ENCODE results near the gene OR6C70. TPM values are rescaled to one million over a fixed set of nuclear protein-coding genes. Genes with fewer than 3 reads are reported as not detected.

OR6C70 gene
- total RNA-seq, 1 experiment from 2014 or later: not detected

DNA sequence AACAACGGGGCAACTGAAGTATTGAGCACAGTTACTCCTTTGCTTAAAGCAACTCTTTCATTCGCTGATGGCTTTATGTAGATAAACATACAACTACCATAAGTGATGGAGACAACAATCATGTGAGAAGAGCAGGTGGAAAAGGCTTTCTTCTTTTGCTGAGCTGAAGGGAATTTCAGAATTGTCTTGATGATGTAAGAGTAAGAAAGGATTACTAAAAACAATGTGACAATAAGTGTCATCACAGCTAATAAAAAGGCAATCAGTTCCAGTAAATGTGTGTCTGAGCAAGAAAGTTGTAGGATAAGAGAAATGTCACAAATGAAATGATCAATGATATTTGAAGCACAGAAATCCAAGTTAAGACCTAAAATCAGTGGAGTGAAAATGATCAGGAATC lies 647 bp downstream of the OR6C70 start (continued):
- TF ChIP-seq RELA (CRISPR knock-in tag; IDR thresholded peaks at IDR 0.05; ENCODE audit: borderline replicate concordance) (no peak), AFF4 (CRISPR knock-in tag; IDR thresholded peaks at IDR 0.05; ENCODE audit: borderline replicate concordance) (no peak), ELF4 (CRISPR knock-in tag; IDR thresholded peaks at IDR 0.05; ENCODE audit: low read depth) (no peak), MYBL2 (CRISPR knock-in tag; IDR thresholded peaks at IDR 0.05) (no peak)
- TF ChIP-seq, protein P1, sequence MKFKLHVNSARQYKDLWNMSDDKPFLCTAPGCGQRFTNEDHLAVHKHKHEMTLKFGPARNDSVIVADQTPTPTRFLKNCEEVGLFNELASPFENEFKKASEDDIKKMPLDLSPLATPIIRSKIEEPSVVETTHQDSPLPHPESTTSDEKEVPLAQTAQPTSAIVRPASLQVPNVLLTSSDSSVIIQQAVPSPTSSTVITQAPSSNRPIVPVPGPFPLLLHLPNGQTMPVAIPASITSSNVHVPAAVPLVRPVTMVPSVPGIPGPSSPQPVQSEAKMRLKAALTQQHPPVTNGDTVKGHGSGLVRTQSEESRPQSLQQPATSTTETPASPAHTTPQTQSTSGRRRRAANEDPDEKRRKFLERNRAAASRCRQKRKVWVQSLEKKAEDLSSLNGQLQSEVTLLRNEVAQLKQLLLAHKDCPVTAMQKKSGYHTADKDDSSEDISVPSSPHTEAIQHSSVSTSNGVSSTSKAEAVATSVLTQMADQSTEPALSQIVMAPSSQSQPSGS (CRISPR knock-in tag; IDR thresholded peaks at IDR 0.05; ENCODE audit: borderline replicate concordance, low read depth): no peak
- TF ChIP-seq, protein P2, sequence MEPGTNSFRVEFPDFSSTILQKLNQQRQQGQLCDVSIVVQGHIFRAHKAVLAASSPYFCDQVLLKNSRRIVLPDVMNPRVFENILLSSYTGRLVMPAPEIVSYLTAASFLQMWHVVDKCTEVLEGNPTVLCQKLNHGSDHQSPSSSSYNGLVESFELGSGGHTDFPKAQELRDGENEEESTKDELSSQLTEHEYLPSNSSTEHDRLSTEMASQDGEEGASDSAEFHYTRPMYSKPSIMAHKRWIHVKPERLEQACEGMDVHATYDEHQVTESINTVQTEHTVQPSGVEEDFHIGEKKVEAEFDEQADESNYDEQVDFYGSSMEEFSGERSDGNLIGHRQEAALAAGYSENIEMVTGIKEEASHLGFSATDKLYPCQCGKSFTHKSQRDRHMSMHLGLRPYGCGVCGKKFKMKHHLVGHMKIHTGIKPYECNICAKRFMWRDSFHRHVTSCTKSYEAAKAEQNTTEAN (CRISPR knock-in tag; IDR thresholded peaks at IDR 0.05): no peak
- TF ChIP-seq, protein P3, sequence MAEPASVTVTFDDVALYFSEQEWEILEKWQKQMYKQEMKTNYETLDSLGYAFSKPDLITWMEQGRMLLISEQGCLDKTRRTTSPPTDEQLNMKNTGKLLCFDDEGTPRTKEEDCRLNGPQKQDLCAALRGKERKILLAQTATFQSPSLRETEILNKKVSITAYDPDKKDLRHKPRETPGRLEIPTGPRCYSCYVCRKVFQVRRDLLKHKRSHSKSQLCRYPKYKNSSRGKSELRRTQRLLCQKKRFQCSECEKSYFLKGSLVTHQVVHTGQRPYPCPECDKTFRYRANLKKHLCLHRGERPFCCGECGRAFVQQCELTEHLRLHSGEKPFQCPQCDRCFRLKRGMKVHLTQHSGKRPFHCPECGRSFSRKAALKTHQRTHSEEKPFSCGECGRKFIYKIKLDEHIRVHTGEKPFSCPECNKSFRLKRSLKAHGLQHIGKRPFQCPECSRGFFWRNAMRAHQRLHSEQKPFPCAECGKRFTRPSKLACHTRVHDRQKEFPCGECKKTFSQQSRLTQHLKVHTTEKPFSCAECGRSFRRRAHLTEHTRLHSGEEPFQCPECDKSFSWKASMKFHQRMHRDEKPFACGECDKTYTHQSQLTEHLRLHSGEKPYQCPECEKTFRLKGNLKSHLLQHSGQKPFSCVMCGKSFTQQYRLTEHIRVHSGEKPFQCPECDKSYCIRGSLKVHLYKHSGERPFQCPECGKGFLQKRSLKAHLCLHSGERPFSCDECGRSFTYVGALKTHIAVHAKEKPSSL (CRISPR knock-in tag; conservative IDR thresholded peaks at IDR 0.05): no peak

DNA sequence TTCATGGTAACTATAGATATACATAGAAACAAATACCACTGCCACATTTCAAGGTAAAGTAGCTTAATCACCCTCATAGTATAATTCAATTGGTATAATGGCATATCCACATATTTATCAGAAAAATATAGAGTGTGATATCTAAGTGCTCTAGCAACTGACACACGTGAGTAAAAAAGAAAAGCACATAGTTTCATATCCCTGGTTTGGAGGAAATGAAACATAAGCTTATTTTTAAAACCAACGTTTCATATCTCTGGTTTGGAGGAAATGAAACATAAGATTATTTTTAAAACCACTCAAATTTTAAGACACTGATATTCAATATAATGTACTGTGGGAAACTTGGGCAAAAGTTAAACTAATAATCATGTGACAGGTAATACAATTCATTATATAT lies 2.1 kb downstream of the OR6C70 start:
- peaks cover 9% of the 10 kb centered on the region for H3K4me1 Mint-ChIP-seq
- TF ChIP-seq GABPB1 (CRISPR knock-in tag; IDR thresholded peaks at IDR 0.05) (no peak), ZNF317 (CRISPR knock-in tag; IDR thresholded peaks at IDR 0.05; ENCODE audit: borderline replicate concordance, low read depth) (no peak), GRHL2 (CRISPR knock-in tag; IDR thresholded peaks at IDR 0.05; ENCODE audit: insufficient replicate concordance, severe bottlenecking) (no peak), AR (CRISPR knock-in tag; IDR thresholded peaks at IDR 0.05) (no peak), ZBTB21 (CRISPR knock-in tag; IDR thresholded peaks at IDR 0.05; ENCODE audit: borderline replicate concordance) (no peak), STAT6 (CRISPR knock-in tag; conservative IDR thresholded peaks at IDR 0.05; ENCODE audit: low read depth) (no peak), PRRX2 (CRISPR knock-in tag; IDR thresholded peaks at IDR 0.05) (no peak), TEAD1 (CRISPR knock-in tag; IDR thresholded peaks at IDR 0.05) (no peak), TP53 (CRISPR knock-in tag; IDR thresholded peaks at IDR 0.05) (no peak), MXD4 (CRISPR knock-in tag; IDR thresholded peaks at IDR 0.05; ENCODE audit: borderline replicate concordance) (no peak)
- TF ChIP-seq, protein P4, sequence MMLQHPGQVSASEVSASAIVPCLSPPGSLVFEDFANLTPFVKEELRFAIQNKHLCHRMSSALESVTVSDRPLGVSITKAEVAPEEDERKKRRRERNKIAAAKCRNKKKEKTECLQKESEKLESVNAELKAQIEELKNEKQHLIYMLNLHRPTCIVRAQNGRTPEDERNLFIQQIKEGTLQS (CRISPR knock-in tag; conservative IDR thresholded peaks at IDR 0.05): no peak
- TF ChIP-seq, protein P5, sequence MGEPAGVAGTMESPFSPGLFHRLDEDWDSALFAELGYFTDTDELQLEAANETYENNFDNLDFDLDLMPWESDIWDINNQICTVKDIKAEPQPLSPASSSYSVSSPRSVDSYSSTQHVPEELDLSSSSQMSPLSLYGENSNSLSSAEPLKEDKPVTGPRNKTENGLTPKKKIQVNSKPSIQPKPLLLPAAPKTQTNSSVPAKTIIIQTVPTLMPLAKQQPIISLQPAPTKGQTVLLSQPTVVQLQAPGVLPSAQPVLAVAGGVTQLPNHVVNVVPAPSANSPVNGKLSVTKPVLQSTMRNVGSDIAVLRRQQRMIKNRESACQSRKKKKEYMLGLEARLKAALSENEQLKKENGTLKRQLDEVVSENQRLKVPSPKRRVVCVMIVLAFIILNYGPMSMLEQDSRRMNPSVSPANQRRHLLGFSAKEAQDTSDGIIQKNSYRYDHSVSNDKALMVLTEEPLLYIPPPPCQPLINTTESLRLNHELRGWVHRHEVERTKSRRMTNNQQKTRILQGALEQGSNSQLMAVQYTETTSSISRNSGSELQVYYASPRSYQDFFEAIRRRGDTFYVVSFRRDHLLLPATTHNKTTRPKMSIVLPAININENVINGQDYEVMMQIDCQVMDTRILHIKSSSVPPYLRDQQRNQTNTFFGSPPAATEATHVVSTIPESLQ (CRISPR knock-in tag; IDR thresholded peaks at IDR 0.05): no peak

More for the DNA sequence above, 2.1 kb downstream of the OR6C70 start:
- ChIA-PET POLR2A (no interaction called here), CTCF (no interaction called here)
- H3K4me3 Mint-ChIP-seq: no peak overlapping the region
- no peak for DNase-seq (ENCODE audit: low spot score)
- H3K27me3 Mint-ChIP-seq (ENCODE audit: low read depth): no peaks in the 10 kb centered on the region
- no peak for ATAC-seq
- 0 out of 2 replicates have a peak, but pooled peaks cover 5% of the 10 kb centered on the region for H3K36me3 Mint-ChIP-seq
- H3K9me3 Mint-ChIP-seq: peaks cover 9% of the 10 kb centered on the region; the same call in 1 of the 2 replicates
- H3K27ac Mint-ChIP-seq: no peak overlapping the region
